HL-60 (cell line): ENCODE data around the gene THRB.

Source experiments
- DNase-seq, 2 experiments: peaks; one replicate each; pipeline ENCODE4 v3.0.0-alpha.2; 2010 to 2020; ENCODE audit warnings: low read depth in 1 of 2, low spot score in 1 of 2
- H3K27ac ChIP-seq: fragments of 250-450 bp; sonication (Bioruptor Pico); replicated peaks from 2 replicates; pipeline ENCODE4 v1.5.1; 2020; ENCODE audit warnings: mild to moderate bottlenecking, moderate library complexity
- H3K27me3 ChIP-seq: fragments of 250-450 bp; sonication (Bioruptor Pico); 2 replicates; pipeline ENCODE4 v1.5.1; 2021; ENCODE audit warnings: mild to moderate bottlenecking, moderate library complexity; ENCODE audit not compliant: insufficient read depth, poor library complexity, severe bottlenecking
- H3K4me3 ChIP-seq: replicated peaks from 2 replicates; pipeline ENCODE4 v1.5.1; 2011; ENCODE audit warnings: mild to moderate bottlenecking, control low read depth, low read length; ENCODE audit not compliant: insufficient read depth
- GABPA ChIP-seq: IDR thresholded peaks from 2 replicates; pipeline ENCODE4 v1.6.1; 2012; ENCODE audit warnings: low read depth
- POLR2AphosphoS5 ChIP-seq: IDR thresholded peaks from 2 replicates; pipeline ENCODE4 v1.6.1; 2012; ENCODE audit warnings: low read depth
- SPI1 ChIP-seq: IDR thresholded peaks from 2 replicates; pipeline ENCODE4 v1.6.1; 2012; ENCODE audit warnings: low read depth, mild to moderate bottlenecking, borderline replicate concordance
- TF ChIP-seq, protein P1 (sequence below): IDR thresholded peaks from 2 replicates; pipeline ENCODE4 v1.6.1; 2012; ENCODE audit warnings: low read depth; ENCODE audit not compliant: insufficient replicate concordance
- TF ChIP-seq, protein P2 (sequence below): IDR thresholded peaks from one replicate; pipeline ENCODE4 v1.5.1; 2011; ENCODE audit warnings: low read length, control low read depth, inconsistent platforms; ENCODE audit not compliant: insufficient read depth

The THRB gene

DNA sequence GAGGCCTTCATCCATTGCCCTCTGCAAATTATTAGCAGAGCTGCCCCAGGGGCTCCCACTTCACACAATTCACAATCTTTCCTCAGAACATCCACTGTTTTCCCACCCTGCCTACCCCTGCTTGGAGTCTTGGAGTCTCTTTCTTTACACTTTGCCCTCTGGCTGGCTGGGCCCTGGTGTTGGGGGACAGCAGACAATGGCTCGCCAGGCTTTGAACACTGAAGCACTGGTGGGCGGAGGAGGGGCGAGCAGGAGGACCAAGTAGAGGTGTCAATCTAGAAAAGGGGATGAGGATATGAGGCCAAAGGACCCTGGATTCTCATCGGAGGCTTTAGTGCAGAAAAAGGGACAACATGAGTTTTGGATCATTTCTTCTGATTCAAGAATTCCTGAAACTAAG lies 337.5 kb downstream of the THRB start:
- no peak for DNase-seq
- no peak for TF ChIP-seq GABPA
- TF ChIP-seq SPI1 = no peak
- no peak for TF ChIP-seq POLR2AphosphoS5
- TF ChIP-seq, protein P1, sequence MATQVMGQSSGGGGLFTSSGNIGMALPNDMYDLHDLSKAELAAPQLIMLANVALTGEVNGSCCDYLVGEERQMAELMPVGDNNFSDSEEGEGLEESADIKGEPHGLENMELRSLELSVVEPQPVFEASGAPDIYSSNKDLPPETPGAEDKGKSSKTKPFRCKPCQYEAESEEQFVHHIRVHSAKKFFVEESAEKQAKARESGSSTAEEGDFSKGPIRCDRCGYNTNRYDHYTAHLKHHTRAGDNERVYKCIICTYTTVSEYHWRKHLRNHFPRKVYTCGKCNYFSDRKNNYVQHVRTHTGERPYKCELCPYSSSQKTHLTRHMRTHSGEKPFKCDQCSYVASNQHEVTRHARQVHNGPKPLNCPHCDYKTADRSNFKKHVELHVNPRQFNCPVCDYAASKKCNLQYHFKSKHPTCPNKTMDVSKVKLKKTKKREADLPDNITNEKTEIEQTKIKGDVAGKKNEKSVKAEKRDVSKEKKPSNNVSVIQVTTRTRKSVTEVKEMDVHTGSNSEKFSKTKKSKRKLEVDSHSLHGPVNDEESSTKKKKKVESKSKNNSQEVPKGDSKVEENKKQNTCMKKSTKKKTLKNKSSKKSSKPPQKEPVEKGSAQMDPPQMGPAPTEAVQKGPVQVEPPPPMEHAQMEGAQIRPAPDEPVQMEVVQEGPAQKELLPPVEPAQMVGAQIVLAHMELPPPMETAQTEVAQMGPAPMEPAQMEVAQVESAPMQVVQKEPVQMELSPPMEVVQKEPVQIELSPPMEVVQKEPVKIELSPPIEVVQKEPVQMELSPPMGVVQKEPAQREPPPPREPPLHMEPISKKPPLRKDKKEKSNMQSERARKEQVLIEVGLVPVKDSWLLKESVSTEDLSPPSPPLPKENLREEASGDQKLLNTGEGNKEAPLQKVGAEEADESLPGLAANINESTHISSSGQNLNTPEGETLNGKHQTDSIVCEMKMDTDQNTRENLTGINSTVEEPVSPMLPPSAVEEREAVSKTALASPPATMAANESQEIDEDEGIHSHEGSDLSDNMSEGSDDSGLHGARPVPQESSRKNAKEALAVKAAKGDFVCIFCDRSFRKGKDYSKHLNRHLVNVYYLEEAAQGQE = no peak
- TF ChIP-seq, protein P2, sequence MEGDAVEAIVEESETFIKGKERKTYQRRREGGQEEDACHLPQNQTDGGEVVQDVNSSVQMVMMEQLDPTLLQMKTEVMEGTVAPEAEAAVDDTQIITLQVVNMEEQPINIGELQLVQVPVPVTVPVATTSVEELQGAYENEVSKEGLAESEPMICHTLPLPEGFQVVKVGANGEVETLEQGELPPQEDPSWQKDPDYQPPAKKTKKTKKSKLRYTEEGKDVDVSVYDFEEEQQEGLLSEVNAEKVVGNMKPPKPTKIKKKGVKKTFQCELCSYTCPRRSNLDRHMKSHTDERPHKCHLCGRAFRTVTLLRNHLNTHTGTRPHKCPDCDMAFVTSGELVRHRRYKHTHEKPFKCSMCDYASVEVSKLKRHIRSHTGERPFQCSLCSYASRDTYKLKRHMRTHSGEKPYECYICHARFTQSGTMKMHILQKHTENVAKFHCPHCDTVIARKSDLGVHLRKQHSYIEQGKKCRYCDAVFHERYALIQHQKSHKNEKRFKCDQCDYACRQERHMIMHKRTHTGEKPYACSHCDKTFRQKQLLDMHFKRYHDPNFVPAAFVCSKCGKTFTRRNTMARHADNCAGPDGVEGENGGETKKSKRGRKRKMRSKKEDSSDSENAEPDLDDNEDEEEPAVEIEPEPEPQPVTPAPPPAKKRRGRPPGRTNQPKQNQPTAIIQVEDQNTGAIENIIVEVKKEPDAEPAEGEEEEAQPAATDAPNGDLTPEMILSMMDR = no peak
- Histone ChIP-seq H3K27me3 (peaks cover under 1% of the 10 kb centered on the region), H3K4me3 (no peak overlapping the region), H3K27ac (no peak overlapping the region)

DNA sequence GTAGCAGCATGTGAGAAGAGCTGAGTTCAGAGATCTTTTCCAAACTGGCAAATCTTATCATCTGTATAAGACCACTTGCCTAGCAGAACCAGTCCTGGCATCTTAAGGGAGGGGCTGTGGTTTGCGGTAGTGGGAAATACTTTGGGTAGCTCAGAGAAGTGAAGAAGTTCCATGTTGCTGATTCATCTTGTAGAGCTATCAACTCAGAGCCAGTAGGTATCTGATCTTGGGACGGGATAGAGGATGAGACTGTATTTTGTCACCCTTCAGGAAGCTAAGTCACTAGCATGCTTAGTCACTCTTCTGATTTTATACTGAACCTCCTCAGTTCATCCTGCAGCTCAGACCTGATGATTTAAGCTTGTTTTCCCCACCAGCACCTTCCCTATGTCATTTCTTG lies 338.2 kb downstream of the THRB start:
- TF ChIP-seq SPI1 (no peak), POLR2AphosphoS5 (no peak), GABPA (no peak)
- H3K27ac ChIP-seq = no peak overlapping the region

DNA sequence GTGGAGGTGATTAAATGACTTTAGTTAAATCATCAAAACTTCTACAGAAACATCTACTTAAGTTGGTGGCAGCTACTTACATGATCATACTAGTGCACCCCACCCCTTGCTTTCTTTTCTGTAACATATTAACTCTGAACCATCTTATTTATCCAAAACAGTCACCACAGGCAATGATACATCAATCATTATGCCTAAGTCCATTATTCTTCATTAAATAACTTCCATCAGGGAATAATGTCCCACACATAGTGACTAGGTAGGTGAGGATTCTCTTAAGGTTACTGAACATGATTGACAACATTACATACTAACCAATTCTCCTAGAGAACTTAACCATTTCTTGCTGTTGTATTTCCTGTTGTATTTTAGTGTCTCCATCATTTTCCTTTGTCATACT lies 339.4 kb downstream of the THRB start:
- H3K4me3 ChIP-seq = no peak overlapping the region
- DNase-seq = no peak
- no peak overlapping the region for H3K27ac ChIP-seq
- no peak for TF ChIP-seq GABPA
- TF ChIP-seq POLR2AphosphoS5 = no peak
- TF ChIP-seq, protein P1 = no peak
- no peak for TF ChIP-seq SPI1
- peaks cover under 1% of the 10 kb centered on the region for H3K27me3 ChIP-seq

More for the DNA sequence above, 338.2 kb downstream of the THRB start:
- H3K4me3 ChIP-seq = no peak overlapping the region
- no peaks in the 10 kb centered on the region for H3K27me3 ChIP-seq
- peak in 1 of 2 experiments; percentile 2 for DNase-seq

DNA sequence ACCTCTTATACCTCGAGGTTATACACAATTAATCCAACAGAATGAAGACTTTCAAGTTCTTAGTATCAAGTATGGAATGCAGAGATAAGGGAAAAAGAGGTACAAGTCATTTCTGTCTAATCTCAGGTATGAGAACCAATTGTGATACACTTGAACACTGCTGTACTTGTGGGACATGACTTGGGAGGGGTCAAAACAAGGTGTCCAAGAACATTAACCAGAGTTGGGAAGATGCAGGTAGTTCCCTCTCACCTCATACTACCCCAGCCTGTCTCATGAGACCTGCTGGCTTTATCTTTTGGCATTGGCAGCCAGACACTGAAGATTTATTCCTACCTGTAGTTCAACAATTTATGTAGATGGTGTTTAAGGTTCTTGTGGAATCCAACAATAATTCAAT lies 339.9 kb downstream of the THRB start:
- peaks cover 4% of the 10 kb centered on the region for H3K27me3 ChIP-seq
- TF ChIP-seq, protein P1 = no peak
- TF ChIP-seq POLR2AphosphoS5 (no peak), SPI1 (no peak)
- TF ChIP-seq, protein P2 = no peak
- no peak overlapping the region for H3K27ac ChIP-seq
- no peak overlapping the region for H3K4me3 ChIP-seq
- no peak for DNase-seq
